ENCODE measurements around the gene MYCBP2.

The MYCBP2 gene

DNA sequence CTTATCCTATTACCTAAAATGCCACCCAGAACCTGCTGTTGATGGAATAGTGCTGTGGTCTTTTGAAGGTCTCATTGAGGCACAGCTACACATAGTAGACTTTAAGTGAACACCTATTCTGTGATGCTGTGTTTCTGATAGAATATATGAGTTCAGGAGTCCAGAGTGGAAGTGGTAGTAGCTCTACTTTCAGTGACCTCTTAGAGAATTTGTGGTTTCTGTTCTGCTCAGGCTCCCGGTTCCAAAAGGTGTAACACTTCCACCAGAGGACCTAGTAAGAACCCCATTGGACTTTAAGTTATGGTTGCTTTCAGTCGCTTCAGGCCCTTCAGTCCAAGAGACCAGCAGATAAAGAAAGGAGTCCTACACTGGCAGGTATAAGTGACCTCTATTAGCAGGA lies 11.4 kb upstream of the MYCBP2 start:
- TF ChIP-seq, protein P1, sequence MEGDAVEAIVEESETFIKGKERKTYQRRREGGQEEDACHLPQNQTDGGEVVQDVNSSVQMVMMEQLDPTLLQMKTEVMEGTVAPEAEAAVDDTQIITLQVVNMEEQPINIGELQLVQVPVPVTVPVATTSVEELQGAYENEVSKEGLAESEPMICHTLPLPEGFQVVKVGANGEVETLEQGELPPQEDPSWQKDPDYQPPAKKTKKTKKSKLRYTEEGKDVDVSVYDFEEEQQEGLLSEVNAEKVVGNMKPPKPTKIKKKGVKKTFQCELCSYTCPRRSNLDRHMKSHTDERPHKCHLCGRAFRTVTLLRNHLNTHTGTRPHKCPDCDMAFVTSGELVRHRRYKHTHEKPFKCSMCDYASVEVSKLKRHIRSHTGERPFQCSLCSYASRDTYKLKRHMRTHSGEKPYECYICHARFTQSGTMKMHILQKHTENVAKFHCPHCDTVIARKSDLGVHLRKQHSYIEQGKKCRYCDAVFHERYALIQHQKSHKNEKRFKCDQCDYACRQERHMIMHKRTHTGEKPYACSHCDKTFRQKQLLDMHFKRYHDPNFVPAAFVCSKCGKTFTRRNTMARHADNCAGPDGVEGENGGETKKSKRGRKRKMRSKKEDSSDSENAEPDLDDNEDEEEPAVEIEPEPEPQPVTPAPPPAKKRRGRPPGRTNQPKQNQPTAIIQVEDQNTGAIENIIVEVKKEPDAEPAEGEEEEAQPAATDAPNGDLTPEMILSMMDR (IDR thresholded peaks at IDR 0.05; ENCODE audit: borderline replicate concordance, insufficient read depth, low read depth, low read length) = no peak
- peak overlapping the region; percentile 32 for H3K4me3 ChIP-seq (ENCODE audit: low read depth, low read length)

DNA sequence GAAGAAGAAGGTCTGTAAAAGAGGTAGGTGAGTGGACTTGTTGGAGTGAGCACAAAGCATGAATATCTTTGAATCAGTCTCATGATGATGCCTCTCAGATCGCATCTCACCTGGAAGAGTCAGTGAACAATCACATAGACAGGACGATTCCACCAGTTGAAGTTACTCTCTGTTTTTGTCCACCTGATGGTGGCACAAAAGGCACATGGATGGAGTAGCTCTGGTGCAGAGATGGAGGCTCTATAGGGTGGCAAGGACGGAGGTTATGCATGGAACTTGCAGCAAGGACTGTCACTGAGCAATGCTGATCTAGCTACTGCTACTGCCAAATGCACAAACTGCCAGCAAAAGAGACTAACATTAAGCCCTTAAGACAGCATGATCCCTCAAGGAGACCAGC lies 10.3 kb upstream of the MYCBP2 start:
- TF ChIP-seq, protein P1 (IDR thresholded peaks at IDR 0.05; ENCODE audit: borderline replicate concordance, insufficient read depth, low read depth, low read length) = no peak
- H3K4me3 ChIP-seq (ENCODE audit: low read depth, low read length) = no peak overlapping the region

DNA sequence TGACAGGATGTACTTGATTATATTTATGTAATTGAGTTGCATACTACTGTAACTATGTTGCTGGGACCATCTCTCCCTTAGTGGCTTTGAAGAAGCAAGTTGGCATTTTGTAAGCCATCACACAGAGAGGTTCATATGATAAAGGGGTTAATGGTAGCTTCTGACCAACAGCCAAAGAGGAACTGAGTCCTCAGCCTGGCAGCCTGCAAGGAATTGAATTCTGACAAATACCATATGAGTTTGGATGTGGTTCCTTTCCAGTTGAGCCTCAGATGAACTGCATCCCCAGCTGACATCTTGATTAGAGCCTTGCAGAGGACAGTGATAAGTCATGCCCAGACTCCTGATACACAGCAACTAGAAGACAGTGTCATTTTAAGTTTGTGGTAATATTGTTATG lies 8.6 kb upstream of the MYCBP2 start:
- TF ChIP-seq, protein P1 (IDR thresholded peaks at IDR 0.05; ENCODE audit: borderline replicate concordance, insufficient read depth, low read depth, low read length) = no peak
- no peak overlapping the region for H3K4me3 ChIP-seq (ENCODE audit: low read depth, low read length)

DNA sequence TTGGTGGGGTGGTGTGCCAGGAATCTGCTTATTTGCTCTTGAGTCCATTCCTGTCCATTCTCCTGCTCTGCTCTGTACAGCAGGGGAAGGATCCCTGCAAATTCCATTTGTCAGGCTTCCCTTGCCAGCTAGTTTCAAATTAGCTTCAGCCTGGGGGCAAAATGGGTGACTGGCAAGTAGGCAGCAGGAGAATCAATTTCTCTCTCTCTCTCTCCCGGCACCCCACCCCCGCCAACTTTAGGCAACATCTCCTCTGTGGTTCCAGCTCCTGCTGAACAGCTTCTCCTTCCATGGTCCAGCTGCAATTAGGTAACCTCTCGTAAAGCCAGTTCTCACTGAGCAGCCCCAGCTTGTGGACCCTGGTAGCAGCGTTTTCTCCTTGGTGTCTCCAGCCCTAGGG lies 6.7 kb upstream of the MYCBP2 start:
- TF ChIP-seq, protein P1 (IDR thresholded peaks at IDR 0.05; ENCODE audit: borderline replicate concordance, insufficient read depth, low read depth, low read length) = no peak
- no peak overlapping the region for H3K4me3 ChIP-seq (ENCODE audit: low read depth, low read length)

DNA sequence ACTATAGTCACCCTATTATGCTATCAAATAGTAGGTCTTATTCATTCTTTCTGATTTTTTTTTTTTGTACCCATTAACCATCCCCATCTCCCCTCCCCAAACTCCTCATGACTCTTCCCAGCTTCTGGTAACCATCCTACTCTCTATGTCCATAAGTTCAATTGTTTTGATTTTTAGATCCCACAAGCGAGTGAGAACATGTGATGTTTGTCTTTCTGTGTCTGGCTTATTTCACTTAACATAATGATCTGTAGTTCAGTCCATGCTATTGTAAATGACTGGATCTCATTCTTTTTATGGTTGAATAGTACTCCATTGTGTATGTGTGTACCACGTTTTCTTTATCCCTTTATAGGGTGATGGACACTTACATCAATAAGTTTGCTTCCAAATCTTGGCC lies 4.5 kb upstream of the MYCBP2 start:
- TF ChIP-seq, protein P1 (IDR thresholded peaks at IDR 0.05; ENCODE audit: borderline replicate concordance, insufficient read depth, low read depth, low read length) = no peak
- no peak overlapping the region for H3K4me3 ChIP-seq (ENCODE audit: low read depth, low read length)

GRCh38 chr13:77329911-77330584 lies 3.2 kb upstream of the MYCBP2 start:
- TF ChIP-seq, protein P1 (IDR thresholded peaks at IDR 0.05; ENCODE audit: borderline replicate concordance, insufficient read depth, low read depth, low read length) = no peak
- H3K4me3 ChIP-seq (ENCODE audit: low read depth, low read length) = peak overlapping the region; percentile 69

DNA sequence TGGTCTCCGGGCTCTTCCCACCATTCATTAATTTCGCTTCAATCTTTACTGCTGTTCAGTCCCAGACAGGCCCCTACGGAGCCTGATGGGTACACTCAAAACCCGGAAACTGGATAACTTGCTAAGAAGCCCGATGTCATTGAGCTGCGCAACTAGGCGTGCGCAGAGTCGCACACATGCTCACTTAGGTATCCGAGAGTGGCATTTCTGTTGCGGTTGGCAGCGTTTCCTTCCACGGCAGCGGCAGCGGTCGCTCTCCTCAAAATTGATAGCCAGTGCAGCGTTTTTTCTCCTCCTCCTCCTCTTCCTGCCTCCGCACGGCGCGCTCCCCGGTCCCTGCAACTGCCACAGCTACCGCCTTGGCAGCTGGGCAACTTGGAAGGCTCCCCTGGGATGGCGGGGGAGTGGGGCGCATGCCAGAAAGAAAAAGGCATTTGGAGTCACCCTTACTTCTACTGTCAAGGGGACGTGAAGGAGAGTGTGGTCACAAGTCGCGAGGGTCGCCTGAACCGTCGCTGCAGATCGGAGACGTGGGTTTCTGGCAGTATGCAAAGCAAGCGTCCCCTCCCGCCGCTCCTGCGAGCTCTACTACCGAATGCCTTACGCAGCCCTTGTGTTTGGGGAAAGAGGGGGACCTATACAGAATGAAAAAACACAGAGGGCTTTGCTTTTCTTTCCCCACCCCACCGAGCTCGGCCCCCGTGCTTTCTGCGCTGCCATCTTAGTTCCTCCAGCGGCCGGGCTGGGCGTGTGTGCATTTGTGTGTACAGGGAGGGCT lies 2.4 kb upstream of the MYCBP2 start:
- TF ChIP-seq, protein P1 (IDR thresholded peaks at IDR 0.05; ENCODE audit: borderline replicate concordance, insufficient read depth, low read depth, low read length) = no peak
- H3K4me3 ChIP-seq (ENCODE audit: low read depth, low read length) = peak overlapping the region; percentile 69
